SK-N-SH (cell line): ENCODE data around the gene RAB1A.

Source experiments
- CHD2 ChIP-seq: fragments of 150-350 bp; IDR thresholded peaks from 2 replicates; pipeline ENCODE4 v1.6.1; 2018; ENCODE audit warnings: low read length; ENCODE audit not compliant: partially characterized antibody
- CTCF ChIP-seq: fragments of 200-600 bp; sonication (generic); IDR thresholded peaks from 2 replicates; pipeline ENCODE4 v1.6.1; 2017; ENCODE audit warnings: antibody characterized with exemption, mild to moderate bottlenecking, moderate library complexity
- EP300 ChIP-seq, 2 experiments: IDR thresholded peaks; 2 replicates each; pipeline versions ENCODE4 v1.4.0 to v1.6.1; 2012; ENCODE audit warnings: borderline replicate concordance in 1 of 2, low read depth in 1 of 2, low read length in 1 of 2
- GATA2 ChIP-seq: sonication (generic); formaldehyde crosslinking; IDR thresholded peaks from 2 replicates; pipeline ENCODE4 v1.5.0; 2020; ENCODE audit warnings: mild to moderate bottlenecking, missing genetic modification reagents
- MAX ChIP-seq: IDR thresholded peaks from 2 replicates; pipeline ENCODE4 v1.4.0; 2012; ENCODE audit warnings: low read depth
- MXI1 ChIP-seq: IDR thresholded peaks from 2 replicates; pipeline ENCODE4 v1.6.1; 2012; ENCODE audit warnings: mild to moderate bottlenecking, low read depth, low read length, improper control_type of control experiment
- NRF1 ChIP-seq: IDR thresholded peaks from 2 replicates; pipeline ENCODE4 v1.6.1; 2012; ENCODE audit warnings: low read depth, mild to moderate bottlenecking, low read length
- POLR2AphosphoS5 ChIP-seq: IDR thresholded peaks from 2 replicates; pipeline ENCODE4 v1.6.1; 2012; ENCODE audit warnings: low read depth, low read length
- RXRA ChIP-seq: IDR thresholded peaks from 2 replicates; pipeline ENCODE4 v1.4.0; 2012; ENCODE audit warnings: low read depth, mild to moderate bottlenecking, borderline replicate concordance
- SMC3 ChIP-seq: IDR thresholded peaks from 2 replicates; pipeline ENCODE4 v1.6.1; 2012; ENCODE audit warnings: low read depth, low read length, improper control_type of control experiment
- TCF12 ChIP-seq: IDR thresholded peaks from 2 replicates; pipeline ENCODE4 v1.4.0; 2012
- USF1 ChIP-seq: IDR thresholded peaks from 2 replicates; pipeline ENCODE4 v1.4.0; 2012; ENCODE audit warnings: low read depth, borderline replicate concordance
- USF2 ChIP-seq: fragments of 150-350 bp; IDR thresholded peaks from 2 replicates; pipeline ENCODE4 v1.6.1; 2017; ENCODE audit warnings: antibody characterized with exemption, low read length, low read depth, borderline replicate concordance
- TF ChIP-seq, protein P1 (sequence below): IDR thresholded peaks from 2 replicates; pipeline ENCODE4 v1.4.0; 2012; ENCODE audit warnings: low read depth, borderline replicate concordance

- no peak for TF ChIP-seq CTCF
- no peak for TF ChIP-seq POLR2AphosphoS5
- no peak for TF ChIP-seq USF2
- TF ChIP-seq, protein P1, sequence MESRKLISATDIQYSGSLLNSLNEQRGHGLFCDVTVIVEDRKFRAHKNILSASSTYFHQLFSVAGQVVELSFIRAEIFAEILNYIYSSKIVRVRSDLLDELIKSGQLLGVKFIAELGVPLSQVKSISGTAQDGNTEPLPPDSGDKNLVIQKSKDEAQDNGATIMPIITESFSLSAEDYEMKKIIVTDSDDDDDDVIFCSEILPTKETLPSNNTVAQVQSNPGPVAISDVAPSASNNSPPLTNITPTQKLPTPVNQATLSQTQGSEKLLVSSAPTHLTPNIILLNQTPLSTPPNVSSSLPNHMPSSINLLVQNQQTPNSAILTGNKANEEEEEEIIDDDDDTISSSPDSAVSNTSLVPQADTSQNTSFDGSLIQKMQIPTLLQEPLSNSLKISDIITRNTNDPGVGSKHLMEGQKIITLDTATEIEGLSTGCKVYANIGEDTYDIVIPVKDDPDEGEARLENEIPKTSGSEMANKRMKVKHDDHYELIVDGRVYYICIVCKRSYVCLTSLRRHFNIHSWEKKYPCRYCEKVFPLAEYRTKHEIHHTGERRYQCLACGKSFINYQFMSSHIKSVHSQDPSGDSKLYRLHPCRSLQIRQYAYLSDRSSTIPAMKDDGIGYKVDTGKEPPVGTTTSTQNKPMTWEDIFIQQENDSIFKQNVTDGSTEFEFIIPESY = no peak
- TF ChIP-seq SMC3 = no peak
- no peak for TF ChIP-seq EP300 (IDR thresholded peaks at IDR 0.05; ENCODE audit: borderline replicate concordance in 1 of 2, low read depth in 1 of 2, low read length in 1 of 2)
- TF ChIP-seq MAX = no peak
- TF ChIP-seq CHD2 = no peak
- no peak for TF ChIP-seq TCF12
- TF ChIP-seq GATA2 = no peak
- TF ChIP-seq MXI1 = no peak
- no peak for TF ChIP-seq RXRA
- TF ChIP-seq NRF1 = no peak
- TF ChIP-seq USF1 = no peak
These were observed 35.7 kb upstream of the RAB1A start for GRCh38 chr2:65165558-65165957.
